CD4-positive, alpha-beta T cell treated with Interleukin-12 subunit alpha and Interleukin-12 subunit beta, for 1 hour (primary cell): ENCODE measurements around the gene SEC22A.
A peak's percentile ranks its signal among the peaks of the same experiment; 100 is the strongest.

ENCODE experiments used
- DNase-seq: peaks from one replicate; pipeline ENCODE4 v3.0.0-alpha.2; 2020

SEC22A gene

DNA sequence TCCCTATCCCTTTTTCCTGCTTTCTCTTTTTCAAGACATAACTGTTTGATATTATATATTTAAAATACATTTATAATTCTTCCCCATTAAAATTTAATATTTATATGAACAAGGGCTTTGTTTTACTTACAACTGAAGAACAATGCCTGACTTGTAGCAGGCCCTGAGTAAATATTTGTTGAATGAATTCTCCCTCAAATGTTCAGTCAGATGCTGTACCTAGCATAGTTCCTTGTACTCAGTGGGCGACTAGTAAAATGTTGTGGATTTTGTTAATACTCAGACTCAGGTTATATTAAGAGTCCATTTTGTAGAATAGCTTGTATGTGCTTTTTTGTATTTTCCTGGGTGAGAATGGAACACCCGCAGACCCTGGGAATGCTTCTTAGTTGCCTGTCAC lies 69.1 kb downstream of the SEC22A start:
- no peak for DNase-seq

DNA sequence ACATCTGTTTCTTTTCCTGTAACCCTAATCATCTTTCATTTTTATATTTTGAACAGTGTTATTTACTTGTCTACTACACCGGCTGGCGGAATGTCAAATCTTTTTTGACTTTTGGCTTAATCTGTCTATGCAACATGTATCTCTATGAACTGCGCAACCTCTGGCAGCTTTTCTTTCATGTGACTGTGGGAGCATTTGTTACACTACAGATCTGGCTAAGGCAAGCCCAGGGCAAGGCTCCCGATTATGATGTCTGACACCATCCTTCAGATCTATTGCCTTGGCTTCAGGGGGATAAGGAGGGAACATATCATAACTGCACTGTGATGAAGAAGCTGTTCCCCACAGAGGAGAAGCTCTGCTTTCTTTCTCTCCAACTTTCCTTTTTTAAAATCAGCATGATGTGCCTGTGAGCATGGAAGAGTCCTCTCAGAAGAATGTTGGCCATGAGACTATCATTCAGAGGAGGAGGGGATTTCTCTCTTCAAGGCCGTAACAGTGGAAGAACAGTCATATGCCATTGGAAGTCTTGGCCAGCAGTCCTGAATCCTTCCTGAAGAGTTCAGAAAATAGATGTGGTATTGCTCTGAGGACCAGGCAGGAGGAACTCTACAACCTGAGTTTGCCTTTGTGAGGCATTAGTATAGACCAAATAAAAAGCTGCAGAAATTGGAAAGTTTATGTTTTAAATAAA lies 69.9 kb downstream of the SEC22A start:
- DNase-seq = no peak

DNA sequence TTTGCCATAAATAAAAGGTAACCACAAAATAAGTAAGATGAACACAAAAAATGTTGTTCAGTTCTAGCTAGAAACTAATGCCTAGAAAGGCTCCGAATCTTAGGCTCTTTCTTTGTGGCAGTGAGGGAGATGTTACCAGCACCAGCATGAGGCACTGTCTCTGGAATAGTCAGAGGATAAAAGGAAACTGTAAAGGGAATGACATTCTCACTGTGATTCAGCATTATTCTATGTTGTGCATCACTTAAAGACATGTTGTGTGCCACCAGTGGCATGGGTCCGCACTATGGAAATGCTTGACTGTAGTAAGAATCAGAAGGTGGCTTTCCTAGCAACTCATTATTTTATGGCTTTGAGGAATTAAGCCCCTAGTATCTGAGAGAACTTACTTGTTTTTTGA lies 70.8 kb downstream of the SEC22A start:
- DNase-seq = no peak

DNA sequence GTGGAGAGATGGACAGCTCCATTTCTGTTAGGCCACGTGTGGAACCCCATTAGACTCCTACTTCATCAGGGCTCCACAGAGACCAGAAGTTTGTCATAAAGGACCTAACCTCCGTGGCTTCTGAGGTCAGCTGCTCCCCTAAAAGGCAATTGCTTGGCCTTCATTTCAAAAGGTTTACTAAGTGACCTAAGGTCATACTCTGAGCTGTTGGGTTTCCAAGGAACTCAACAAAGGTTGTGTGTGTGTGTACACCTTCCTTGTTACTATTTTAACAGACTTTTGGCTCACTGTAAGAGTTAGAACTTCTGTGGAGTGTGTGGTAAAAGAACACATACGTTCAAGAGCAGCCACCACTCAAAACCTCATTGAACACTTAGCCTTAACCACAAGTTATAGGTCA lies 73.9 kb downstream of the SEC22A start:
- DNase-seq = no peak

DNA sequence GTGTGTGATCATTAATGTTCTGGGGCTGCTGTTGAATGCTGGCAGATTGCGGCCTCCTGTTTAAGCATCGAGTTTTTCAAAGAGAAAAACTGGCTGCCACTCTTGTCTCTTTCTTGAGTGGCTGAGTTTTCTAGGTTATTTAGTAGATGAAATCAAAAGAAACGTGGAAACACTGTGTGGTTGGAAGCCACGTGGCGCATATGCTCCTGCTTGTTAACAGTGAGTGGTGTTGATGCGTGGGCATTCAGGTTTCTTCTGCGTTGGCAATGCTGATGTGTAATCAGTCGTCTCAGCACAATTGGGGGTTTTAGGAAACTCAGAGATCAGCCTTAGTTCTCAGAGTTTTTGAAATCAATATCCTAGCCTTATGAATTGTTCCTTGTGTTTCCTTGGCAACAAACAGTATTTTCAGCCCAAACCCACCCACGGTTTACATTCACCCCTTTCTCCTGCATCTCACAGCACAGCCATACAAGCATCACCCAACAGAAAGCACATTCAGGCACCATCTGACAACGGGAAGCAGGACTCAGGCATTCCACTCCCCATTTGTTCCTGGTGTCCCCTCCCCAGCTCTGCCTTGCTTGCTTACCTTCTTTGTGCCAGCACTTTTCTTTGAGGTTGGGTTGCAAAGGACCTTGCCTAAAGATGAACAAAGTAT lies 74.7 kb downstream of the SEC22A start:
- DNase-seq = no peak

DNA sequence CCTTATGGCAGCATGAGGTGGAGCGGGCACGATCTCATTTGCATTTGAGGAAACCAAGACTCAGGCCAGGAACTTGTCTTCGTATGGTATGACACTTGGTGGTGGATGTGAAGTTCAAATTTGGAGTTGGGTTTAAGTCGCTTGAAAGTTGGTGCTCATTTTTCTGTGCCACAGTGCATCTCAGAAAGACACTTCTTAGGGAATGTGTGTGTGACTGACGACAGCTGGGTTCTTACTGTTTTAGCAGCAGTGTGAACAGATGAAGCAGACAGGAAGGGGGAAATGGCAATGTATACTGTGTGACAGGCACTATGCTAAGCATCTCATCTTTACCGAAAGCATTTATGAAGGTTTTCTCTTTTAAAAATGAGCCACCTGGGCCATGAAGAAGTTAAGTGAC lies 75.4 kb downstream of the SEC22A start:
- DNase-seq = no peak

DNA sequence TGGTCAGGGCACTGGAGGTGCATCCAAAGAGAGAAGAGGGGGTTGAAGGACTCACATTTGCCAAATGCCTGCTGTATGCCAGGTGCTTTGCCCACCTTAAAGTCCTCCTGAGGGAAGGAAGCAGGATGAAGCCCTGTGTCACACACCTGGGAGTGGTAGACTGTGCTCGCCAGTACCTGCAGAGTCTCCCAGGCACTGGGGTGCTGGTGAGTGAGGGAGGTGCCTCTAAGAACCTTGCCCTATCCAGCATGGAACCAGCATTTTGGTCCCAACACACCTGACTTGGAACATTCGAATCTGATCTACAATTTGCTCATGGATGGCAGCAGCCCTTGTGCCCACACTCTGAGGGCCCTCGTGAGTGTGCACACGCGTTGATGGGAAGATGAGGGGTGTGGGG lies 76.7 kb downstream of the SEC22A start:
- DNase-seq = no peak

DNA sequence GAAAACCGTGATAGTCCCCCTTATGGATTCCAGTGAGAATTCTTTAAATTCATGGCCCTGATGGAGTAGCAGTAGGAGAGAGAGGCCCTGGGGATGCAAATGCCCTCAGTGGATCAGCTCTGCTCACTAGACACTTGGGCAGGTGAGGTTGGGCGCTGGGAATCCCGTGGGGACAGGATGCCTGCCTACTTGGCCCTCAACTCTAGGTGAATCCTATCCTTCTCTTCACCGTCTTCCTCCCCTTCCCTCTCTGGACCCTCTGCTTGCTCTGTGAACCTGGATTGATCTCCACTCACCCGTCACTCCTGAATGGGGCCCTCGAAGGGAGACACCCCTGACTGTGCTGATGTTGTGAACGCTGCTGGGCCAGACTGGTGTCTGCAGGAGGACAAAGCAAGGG lies 77.4 kb downstream of the SEC22A start:
- no peak for DNase-seq

DNA sequence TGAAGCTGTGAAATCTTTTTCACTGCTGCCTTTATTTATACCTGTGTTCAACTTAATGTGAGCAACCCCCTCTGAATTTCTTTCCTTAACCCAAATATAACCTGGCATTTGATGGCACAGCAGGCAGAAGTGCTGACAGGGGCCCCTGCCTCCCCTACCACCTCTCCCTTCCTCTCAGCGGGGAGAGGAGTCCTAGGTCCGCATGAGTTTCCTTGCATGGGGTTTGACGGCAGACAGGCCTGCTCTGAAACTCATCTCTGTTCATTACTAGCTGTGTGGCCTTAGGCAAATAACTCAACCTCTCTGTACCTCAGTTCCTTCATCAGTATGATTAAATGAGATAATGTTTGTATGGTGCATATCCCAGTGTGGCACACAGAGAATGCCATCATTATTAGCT lies 79.7 kb downstream of the SEC22A start:
- no peak for DNase-seq

DNA sequence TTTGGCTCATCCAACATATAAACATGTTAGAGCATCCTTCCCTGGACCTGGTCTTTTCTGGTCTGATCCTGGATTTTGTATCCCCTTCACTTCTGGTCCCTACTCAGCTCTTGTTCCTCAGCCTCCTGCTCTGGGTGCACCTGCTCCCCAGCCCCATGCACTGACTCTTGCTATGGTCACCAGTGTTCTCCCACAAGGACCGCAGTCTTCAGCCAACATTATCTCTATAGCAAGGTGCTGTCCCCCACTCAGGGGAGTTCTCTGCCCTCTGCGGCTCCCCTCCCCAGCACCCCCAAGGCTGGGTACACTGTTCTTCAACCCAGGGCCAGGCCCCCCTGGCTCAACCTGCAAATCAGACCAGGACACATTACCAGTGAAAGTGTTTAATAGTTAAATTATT lies 80.2 kb downstream of the SEC22A start:
- DNase-seq = no peak

DNA sequence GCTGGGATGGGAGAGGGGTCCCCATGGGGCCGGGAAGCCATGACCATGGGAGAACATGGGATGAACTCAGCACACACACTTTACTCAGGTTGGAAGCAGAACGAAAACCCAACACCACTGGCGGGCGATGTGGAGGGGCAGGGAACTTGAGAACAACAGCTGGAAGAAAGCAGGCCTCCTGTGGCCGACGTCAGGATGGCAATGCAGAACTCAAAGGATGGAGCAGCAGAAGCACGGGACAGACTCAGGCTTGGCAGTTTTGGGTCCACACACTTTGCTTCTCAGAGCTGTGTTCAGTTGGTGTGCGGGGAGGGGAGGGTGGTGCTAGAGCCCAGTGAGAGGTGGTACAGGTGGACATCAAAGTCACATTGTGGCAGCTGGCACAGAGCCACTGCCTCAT lies 80.7 kb downstream of the SEC22A start:
- no peak for DNase-seq

DNA sequence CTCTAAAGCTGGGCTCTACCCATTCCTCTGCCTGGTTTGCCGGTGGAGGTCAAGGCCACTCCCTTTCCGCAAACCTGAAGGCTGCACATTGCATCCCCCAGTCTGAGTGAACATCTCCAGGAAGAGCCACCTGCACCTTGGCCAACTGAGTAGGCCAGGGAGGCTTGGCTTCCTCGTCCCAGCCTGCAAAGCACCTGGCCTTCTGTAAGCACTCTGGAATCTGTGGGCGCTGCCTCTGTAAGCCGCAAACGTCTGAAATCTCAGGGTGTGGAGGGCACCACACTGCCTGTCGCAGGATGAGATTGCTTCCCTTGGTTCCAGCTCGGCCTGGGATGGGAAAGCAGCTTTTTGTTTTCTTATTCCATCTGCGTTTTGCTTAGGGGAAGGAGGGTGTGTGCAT lies 81.3 kb downstream of the SEC22A start:
- DNase-seq = no peak

DNA sequence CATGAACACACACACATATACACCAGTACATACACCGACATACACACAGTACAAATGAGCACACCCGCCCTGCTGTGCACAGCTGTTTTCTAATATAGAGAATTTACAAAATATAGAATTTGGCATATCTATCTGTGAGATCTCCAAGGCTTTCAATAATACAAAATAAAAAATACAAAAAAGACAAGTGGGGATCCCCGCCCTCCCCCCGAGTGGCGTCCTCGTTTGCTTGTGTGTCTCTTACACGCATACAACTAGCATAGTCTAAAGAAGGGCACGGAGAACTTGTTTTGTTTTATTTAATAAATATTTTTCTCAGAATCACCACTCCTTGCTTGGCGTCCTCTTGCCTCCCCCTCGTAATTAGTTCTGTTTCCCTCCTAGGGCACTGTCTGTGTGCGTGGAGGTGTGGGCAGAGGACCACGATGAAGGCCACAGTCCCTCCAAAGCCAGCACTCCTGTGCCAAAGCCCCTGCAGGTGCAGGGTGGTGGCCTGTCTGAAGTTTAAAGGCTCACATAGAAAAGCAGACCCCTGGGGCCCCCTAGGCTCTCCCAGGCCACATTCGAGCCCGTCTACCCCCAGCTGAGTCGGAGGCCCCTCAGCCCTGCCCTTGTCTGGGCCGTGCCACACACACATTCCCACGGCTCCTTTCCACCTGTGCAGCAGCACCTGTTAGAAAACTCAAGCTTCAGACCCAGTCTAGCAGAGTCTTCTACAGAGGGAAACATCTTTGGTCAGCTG lies 82.1 kb downstream of the SEC22A start:
- no peak for DNase-seq

DNA sequence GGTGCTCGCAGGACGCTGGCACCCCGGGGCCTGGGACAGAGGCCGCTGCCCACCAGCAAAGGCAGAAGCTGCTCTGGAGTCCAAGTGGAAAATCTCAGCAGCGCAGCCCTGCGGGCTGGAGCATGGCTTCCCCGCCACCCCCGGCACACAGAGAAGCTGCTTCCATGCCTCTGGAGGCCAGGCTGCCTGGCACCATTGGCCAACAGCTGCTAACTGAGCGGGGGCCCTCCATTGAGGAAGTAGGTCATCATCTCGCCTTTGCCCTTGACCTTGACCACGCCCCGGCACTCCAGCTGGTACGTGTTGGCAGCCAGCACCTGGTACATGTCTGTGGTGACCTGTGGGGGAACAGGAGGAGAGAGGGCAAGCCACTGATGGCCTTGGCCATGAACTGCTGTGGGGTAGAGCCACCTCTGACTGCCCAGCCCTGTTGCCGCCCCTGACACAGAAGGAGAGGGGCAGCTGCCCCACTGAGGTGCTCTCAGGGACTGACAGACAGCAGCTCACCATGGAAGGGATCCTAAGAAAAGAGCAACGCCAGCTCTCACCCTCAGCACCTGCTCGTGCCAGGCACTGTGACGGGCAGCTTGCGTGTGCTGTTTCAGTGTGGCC lies 82.8 kb downstream of the SEC22A start:
- DNase-seq = no peak

DNA sequence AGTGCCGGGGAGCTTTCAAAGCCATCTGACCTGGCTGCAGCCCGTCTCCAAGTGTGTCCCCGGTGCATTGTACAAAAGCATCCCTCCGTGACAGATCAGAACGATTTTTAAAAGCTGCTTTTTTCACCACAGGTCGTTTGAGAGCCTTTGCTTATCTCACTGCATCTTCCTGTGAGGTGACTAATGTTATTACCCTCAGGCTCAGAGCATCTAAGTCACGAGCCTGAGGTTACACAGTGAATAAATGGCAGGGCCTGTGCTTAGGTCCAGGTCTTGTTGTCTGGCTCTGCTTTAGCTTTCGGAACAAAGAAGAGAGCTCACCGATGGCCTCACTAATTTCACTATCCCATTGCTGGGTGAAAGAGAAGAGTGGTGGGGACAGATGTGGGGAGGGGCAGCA lies 83.3 kb downstream of the SEC22A start:
- no peak for DNase-seq

DNA sequence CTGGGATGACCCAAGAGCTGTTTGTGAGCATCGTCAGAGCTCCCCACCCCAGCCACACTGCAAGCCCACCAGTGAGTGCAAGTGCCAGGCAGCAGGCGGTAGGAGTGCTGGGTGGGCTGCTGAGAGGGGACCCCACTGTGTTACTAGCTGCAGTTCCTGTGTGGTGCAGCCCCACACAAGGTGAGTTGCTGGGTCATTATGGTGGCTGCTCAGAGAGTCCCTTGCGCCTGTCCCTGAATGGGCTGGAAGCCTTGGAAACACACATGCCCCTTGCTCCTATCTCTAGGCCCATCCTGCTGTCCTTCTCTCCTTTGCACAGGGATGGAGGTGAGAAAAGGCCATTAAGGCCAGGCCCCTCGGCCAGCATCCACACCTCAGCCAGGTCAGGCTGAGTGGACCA lies 83.7 kb downstream of the SEC22A start:
- DNase-seq = no peak

DNA sequence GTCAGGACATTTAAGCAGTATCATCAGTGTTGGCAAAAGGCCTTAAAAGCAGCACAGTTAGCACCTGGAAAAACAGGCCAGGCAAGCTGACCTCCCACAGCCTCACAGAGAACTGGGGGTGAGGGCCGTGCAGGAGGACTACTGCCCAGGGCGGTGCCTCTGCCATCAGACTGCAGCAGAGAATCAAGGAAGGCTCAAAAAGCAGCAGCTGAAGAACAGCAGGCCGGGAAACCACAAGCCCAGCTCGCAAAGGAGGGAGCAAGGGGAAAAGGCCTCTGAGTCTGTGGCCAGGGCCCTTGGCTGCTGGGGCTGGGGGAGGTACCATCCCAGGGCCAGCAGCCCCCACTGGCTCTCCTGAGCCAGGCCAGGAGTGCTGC lies 84.2 kb downstream of the SEC22A start:
- DNase-seq = no peak

DNA sequence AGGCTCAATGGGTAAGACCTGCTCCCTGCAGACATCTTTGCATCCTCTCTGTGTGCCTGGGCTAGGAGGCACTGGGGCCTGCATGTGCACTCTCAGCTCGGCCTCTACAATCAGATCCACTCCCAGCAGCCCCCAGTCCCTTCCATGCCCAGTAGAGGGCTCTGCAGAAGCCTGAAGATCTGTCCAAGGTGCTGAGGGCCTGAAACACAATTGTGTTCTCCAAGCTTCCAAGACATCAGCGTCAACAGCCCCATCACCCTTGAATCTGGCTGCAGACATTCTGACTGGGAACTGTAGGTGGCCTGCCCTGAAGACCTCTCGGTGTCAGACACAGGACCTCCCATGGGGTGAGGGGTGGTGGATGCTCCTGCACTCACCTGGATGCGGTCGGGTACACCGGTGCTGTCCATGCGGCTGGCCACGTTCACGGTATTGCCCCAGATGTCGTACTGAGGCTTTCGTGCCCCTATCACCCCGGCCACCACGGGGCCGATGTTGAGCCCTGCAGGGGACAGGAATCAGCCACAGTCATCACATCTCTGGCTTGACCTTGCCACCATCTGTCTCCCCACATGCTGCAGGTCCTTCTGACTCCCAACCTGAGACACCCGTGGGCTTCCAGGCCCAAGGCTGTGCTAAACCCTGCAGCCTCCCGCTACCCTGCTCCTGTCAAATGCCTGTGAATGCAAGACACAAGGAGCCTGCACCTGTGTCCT lies 84.7 kb downstream of the SEC22A start:
- peak; percentile 32 for DNase-seq

DNA sequence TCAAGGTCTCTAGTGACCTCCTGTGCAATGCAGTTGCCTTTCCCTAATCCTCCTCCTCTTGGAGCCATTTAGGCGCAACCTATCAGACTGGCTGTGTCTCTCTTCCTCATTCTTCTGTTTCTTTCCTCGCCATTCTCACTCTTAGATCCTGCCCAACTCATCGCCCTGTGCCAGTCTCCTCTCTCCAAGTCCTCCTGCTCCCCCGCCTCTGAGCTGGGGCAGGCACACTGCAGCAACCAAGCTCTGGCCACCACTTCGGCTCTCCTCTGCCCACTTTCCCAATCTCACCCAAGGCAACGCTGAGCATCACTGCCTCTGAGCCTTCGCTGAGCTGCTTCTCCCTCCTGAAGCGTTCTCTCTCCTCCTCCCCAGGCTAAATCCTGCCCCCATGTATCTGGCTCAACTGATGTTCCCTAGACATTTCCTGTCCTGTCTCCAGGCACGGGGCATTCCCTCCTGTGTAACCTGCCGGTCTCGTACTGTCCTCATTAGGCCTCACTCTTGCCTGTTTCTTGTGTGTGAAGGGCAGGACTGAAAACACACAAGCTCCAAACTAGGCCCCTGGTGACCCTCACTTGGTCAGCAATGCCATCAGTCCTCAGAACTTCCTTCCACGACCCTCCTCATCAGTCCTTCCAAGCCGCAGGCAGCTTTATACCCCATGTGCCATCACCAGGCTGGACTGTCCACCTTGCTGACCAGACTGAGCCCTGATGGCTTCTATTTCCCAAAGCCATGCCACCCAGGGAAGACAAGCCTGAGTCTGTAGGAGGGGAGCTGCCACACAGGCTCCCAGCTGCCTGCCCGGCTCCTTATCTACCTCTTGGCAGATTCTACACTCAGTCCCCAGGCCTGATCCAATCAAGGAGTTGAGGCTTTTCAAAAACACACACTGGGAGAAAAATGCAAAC lies 85.6 kb downstream of the SEC22A start:
- DNase-seq = no peak

DNA sequence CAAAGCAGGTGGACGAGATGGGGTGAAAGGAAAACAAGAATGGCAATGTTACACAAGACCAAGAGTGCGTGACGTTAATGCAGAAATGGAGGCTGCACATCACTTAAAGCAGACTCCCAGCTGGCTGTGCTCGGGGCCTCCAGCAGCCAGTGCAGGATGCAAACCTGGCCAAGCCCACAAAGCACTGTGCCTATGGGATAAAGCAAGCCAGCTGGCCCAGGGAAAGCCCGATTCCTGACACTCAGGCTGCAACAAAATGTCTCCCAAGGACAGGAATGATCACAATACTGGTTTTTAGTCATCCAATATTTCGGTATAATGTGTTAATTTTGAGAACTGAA lies 86.2 kb downstream of the SEC22A start:
- DNase-seq = no peak

DNA sequence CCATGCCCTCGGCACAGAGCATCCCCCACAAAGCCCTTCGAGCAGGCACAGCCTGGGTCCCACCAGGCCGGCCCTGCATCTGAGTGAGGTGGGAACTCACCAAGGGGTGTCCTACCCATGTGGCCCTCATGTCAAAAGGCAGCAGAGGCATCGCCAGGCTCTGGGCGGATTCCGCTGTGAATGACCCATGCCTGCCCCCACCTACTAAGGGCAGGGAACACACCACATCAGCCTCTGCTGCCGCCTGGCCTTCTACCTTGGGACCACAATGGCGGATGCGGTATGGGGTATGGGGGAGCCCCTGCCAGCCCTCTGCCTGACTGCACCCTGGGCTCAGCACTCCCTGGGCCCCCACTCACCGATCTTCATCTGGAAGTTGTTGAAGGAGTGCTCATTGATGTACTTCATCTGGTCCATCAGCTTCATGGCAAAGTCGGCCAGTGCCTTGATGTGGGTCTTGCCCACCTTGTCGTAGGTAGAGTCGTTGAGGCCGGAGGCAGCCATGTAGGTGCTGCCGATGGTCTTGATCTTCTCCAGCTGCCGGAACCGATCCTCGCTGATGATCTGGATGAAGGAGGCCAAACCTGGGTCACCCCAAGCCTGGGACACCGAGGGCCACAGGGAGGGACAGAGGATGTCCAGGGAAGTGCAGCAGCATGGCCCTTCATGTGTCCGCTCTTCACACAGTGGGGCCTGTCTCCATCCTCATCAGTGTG lies 87.8 kb downstream of the SEC22A start:
- DNase-seq = no peak
